Measurements from ENCODE around the gene WDR46. TPM values are rescaled to one million over a fixed set of nuclear protein-coding genes. Genes with fewer than 3 reads are reported as not detected.

WDR46 gene
- total and polyA plus RNA-seq, 2 of the 13 experiments (the other 11 are each of a cell fraction or from before 2014, with no cell fraction given): 47.4 to 105 TPM

- intact Hi-C loops (cut with micrococcal nuclease; ENCODE audit: unreplicated experiment): no loop called here
- POLR2A ChIA-PET: interaction anchor here (1.6 to 2.5 kb wide), 2 partner anchors 22 to 44 kb away, joined by 4 to 12 read pairs; partner anchors contain the start of genes RPS18 and VPS52
Observed at GRCh38 chr6:33292996-33293682, 4.1 kb upstream of the WDR46 start.

More at GRCh38 chr6:33292996-33293682, 4.1 kb upstream of the WDR46 start:
- no peak overlapping the region for H3K4me3 ChIP-seq (replicated peaks in 1 of 3; ENCODE audit: insufficient read depth in 1 of 3, low read depth in 2 of 3, low read length in 3 of 3)
- no peak overlapping the region for H3K4me2 ChIP-seq (ENCODE audit: low read depth, low read length)
- no peak for FAIRE-seq
- H3K4me1 ChIP-seq (ENCODE audit: insufficient read depth, low read length): peaks cover 30% of the 10 kb centered on the region
- no TSS peak for BruUV-seq (replicated peaks)
- no peaks in the 10 kb centered on the region; a peak in 1 of 5 replicates for H3K27me3 ChIP-seq (ENCODE audit: control insufficient read depth in 1 of 2, insufficient read depth in 2 of 2, low read length in 2 of 2)
- H3K27ac ChIP-seq (ENCODE audit: extremely low read length, insufficient read depth, low read length): no peak overlapping the region
- H3K9me3 ChIP-seq (ENCODE audit: low read length): no peaks in the 10 kb centered on the region
- in situ Hi-C loops (cut with HindIII; ENCODE audit: extremely low pct_ligation_motif_present, low pct_unique_long_range_greater_than_20kb): loop anchor here (25.0 kb wide), 1 partner anchor 119 kb away; the partner anchor contains the start of genes CUTA, PHF1 and SYNGAP1
- no peaks in the 10 kb centered on the region for H4K20me1 ChIP-seq (ENCODE audit: insufficient read depth, low read length)
- 96% methylated on average over 16 of the region's 16 CpGs for WGBS (ENCODE audit: low lambda C conversion rate)
- no peak for ATAC-seq
- H3K36me3 ChIP-seq (replicated peaks in 1 of 2; ENCODE audit: control insufficient read depth in 1 of 2, insufficient read depth in 2 of 2, low read length in 2 of 2): peaks cover 10 to 24% of the 10 kb centered on the region in 2 experiments
- H3K9ac ChIP-seq (ENCODE audit: insufficient read depth, low read depth, low read length): no peak overlapping the region
- no peak for DNase-seq (ENCODE audit: low spot score)
- CTCF ChIA-PET (ENCODE audit: low intra/inter-chr PET ratio, low total read pairs): no interaction called here
- H3K79me2 ChIP-seq (ENCODE audit: insufficient read depth, low read length): peaks cover 24% of the 10 kb centered on the region
- H2AFZ ChIP-seq (ENCODE audit: low read length): no peak overlapping the region
- peak; percentile 48 for TF ChIP-seq RBM22 (optimal IDR thresholded peaks at IDR 0.05; ENCODE audit: low read length)
- TF ChIP-seq POLR2G (IDR thresholded peaks at IDR 0.05; ENCODE audit: low read depth, low read length): peak; percentile 60; the same call in 1 of the 2 replicates
- no peak for TF ChIP-seq ZFP41 (CRISPR knock-in tag; IDR thresholded peaks at IDR 0.05; ENCODE audit: borderline replicate concordance)
- no peak for TF ChIP-seq ZNF547 (CRISPR knock-in tag; IDR thresholded peaks at IDR 0.05)
- TF ChIP-seq ZNF616 (CRISPR knock-in tag; IDR thresholded peaks at IDR 0.05; ENCODE audit: low read depth): no peak
- TF ChIP-seq SSRP1 (CRISPR knock-in tag; IDR thresholded peaks at IDR 0.05): 0 out of 2 replicates have a peak, but pooled peaks have one; percentile 24
- TF ChIP-seq ZSCAN21 (CRISPR knock-in tag; IDR thresholded peaks at IDR 0.05; ENCODE audit: borderline replicate concordance): no peak
- TF ChIP-seq ZC3H4 (CRISPR knock-in tag; IDR thresholded peaks at IDR 0.05; ENCODE audit: borderline replicate concordance): peak; percentile 43; the same call in 1 of the 2 replicates
- peak; percentile 67 for TF ChIP-seq AGO2 (optimal IDR thresholded peaks at IDR 0.05; ENCODE audit: low read depth, low read length)
- TF ChIP-seq, protein P1, sequence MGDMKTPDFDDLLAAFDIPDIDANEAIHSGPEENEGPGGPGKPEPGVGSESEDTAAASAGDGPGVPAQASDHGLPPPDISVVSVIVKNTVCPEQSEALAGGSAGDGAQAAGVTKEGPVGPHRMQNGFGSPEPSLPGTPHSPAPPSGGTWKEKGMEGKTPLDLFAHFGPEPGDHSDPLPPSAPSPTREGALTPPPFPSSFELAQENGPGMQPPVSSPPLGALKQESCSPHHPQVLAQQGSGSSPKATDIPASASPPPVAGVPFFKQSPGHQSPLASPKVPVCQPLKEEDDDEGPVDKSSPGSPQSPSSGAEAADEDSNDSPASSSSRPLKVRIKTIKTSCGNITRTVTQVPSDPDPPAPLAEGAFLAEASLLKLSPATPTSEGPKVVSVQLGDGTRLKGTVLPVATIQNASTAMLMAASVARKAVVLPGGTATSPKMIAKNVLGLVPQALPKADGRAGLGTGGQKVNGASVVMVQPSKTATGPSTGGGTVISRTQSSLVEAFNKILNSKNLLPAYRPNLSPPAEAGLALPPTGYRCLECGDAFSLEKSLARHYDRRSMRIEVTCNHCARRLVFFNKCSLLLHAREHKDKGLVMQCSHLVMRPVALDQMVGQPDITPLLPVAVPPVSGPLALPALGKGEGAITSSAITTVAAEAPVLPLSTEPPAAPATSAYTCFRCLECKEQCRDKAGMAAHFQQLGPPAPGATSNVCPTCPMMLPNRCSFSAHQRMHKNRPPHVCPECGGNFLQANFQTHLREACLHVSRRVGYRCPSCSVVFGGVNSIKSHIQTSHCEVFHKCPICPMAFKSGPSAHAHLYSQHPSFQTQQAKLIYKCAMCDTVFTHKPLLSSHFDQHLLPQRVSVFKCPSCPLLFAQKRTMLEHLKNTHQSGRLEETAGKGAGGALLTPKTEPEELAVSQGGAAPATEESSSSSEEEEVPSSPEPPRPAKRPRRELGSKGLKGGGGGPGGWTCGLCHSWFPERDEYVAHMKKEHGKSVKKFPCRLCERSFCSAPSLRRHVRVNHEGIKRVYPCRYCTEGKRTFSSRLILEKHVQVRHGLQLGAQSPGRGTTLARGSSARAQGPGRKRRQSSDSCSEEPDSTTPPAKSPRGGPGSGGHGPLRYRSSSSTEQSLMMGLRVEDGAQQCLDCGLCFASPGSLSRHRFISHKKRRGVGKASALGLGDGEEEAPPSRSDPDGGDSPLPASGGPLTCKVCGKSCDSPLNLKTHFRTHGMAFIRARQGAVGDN (CRISPR knock-in tag; IDR thresholded peaks at IDR 0.05): 0 out of 2 replicates have a peak, but pooled peaks have one; percentile 15
